DMS53 (cell line): ENCODE measurements around the gene LRP1.

Experiments
- DNase-seq: peaks from one replicate; lab custom pipeline; 2025; lab: John Stamatoyannopoulos, UW

The LRP1 gene

GRCh38 chr12:57156701-57157403, 28.6 kb downstream of the LRP1 start:
- DNase-seq = no peak

- DNase-seq = no peak
Measured at GRCh38 chr12:57157588-57158173, 29.4 kb downstream of the LRP1 start.

- no peak for DNase-seq
Measured at GRCh38 chr12:57158186-57158585, 29.9 kb downstream of the LRP1 start.

GRCh38 chr12:57158665-57159064, 30.4 kb downstream of the LRP1 start:
- DNase-seq = no peak

- no peak for DNase-seq
Measured at GRCh38 chr12:57159311-57159710, 31.0 kb downstream of the LRP1 start.

GRCh38 chr12:57160040-57160439, 31.8 kb downstream of the LRP1 start:
- DNase-seq = no peak

- no peak for DNase-seq
Measured at GRCh38 chr12:57160741-57161140, 32.5 kb downstream of the LRP1 start.

- DNase-seq = no peak
Measured at GRCh38 chr12:57161491-57161890, 33.2 kb downstream of the LRP1 start.

- DNase-seq = no peak
Measured at GRCh38 chr12:57162553-57163125, 34.4 kb downstream of the LRP1 start.

- DNase-seq = no peak
Measured at GRCh38 chr12:57164454-57164853, 36.2 kb downstream of the LRP1 start.

GRCh38 chr12:57164966-57165625, 36.8 kb downstream of the LRP1 start:
- DNase-seq = no peak

GRCh38 chr12:57165741-57166140, 37.5 kb downstream of the LRP1 start:
- DNase-seq = peak; percentile 39

GRCh38 chr12:57166971-57167371, 38.7 kb downstream of the LRP1 start:
- DNase-seq = peak; percentile 63

GRCh38 chr12:57168058-57168457, 39.8 kb downstream of the LRP1 start:
- DNase-seq = no peak

GRCh38 chr12:57169046-57169795, 40.9 kb downstream of the LRP1 start:
- no peak for DNase-seq

GRCh38 chr12:57169969-57170368, 41.7 kb downstream of the LRP1 start:
- no peak for DNase-seq

GRCh38 chr12:57170408-57170807, 42.1 kb downstream of the LRP1 start:
- no peak for DNase-seq

- DNase-seq = no peak
Measured at GRCh38 chr12:57170927-57171326, 42.6 kb downstream of the LRP1 start.

- no peak for DNase-seq
Measured at GRCh38 chr12:57171668-57172067, 43.4 kb downstream of the LRP1 start.

GRCh38 chr12:57173089-57173488, 44.8 kb downstream of the LRP1 start:
- DNase-seq = peak; percentile 46

- no peak for DNase-seq
Measured at GRCh38 chr12:57173683-57174082, 45.4 kb downstream of the LRP1 start.

- peak; percentile 96 for DNase-seq
Measured at GRCh38 chr12:57175428-57176138, 47.3 kb downstream of the LRP1 start.
